OCI-LY1 (cell line): ENCODE data around the gene PTPRN2.

ENCODE experiments used
- H2AFZ ChIP-seq: fragments of 200-600 bp; sonication (generic), shearing (Covaris generic); 2 replicates; pipeline ENCODE4 v1.6.0; 2014; ENCODE audit warnings: antibody characterized with exemption, mild to moderate bottlenecking, low read length
- H3F3A ChIP-seq: fragments of 200-600 bp; sonication (generic), shearing (Covaris generic); 2 replicates; pipeline ENCODE4 v1.6.0; 2014; ENCODE audit warnings: mild to moderate bottlenecking, antibody characterized with exemption, low read length, moderate library complexity; ENCODE audit not compliant: insufficient read depth
- H3K27ac ChIP-seq: fragments of 200-600 bp; sonication (generic); 2 replicates; pipeline ENCODE4 v1.5.1; 2014; ENCODE audit warnings: low read length, mixed run types, mild to moderate bottlenecking, low read depth; ENCODE audit not compliant: poor library complexity, severe bottlenecking
- H3K27me3 ChIP-seq: fragments of 200-600 bp; sonication (generic); 2 replicates; pipeline ENCODE4 v1.6.0; 2014; ENCODE audit warnings: antibody characterized with exemption, mild to moderate bottlenecking, low read length, moderate library complexity; ENCODE audit not compliant: insufficient read depth
- H3K36me3 ChIP-seq: fragments of 200-600 bp; sonication (generic); 2 replicates; pipeline ENCODE4 v1.6.1; 2014; ENCODE audit warnings: mild to moderate bottlenecking, antibody characterized with exemption, low read length, moderate library complexity, mixed read lengths; ENCODE audit not compliant: insufficient read depth
- H3K4me1 ChIP-seq: fragments of 200-600 bp; sonication (generic); 2 replicates; pipeline ENCODE4 v1.5.1; 2014; ENCODE audit warnings: mild to moderate bottlenecking, low read length, moderate library complexity; ENCODE audit not compliant: insufficient read depth, severe bottlenecking
- H3K4me2 ChIP-seq: fragments of 200-600 bp; sonication (generic), shearing (Covaris generic); 2 replicates; pipeline ENCODE4 v1.6.1; 2014; ENCODE audit warnings: low read length
- H3K4me3 ChIP-seq: fragments of 200-600 bp; sonication (generic); 2 replicates; pipeline ENCODE4 v1.5.1; 2014; ENCODE audit warnings: low read length, low read depth, mild to moderate bottlenecking, mixed read lengths; ENCODE audit not compliant: poor library complexity, severe bottlenecking
- H3K79me2 ChIP-seq: fragments of 200-600 bp; shearing (Covaris generic); 2 replicates; pipeline ENCODE4 v1.6.1; 2016; ENCODE audit warnings: mixed run types, low read length, mixed read lengths; ENCODE audit not compliant: insufficient read depth
- H3K9ac ChIP-seq: fragments of 200-600 bp; sonication (generic), shearing (Covaris generic); 2 replicates; pipeline ENCODE4 v1.6.1; 2014; ENCODE audit warnings: mild to moderate bottlenecking, low read length, mixed read lengths
- H3K9me2 ChIP-seq: fragments of 200-600 bp; sonication (generic), shearing (Covaris generic); 2 replicates; pipeline ENCODE4 v1.6.1; 2014; ENCODE audit warnings: low read depth, mild to moderate bottlenecking, low read length, mixed read lengths
- H3K9me3 ChIP-seq: fragments of 200-600 bp; shearing (Covaris generic); 2 replicates; pipeline ENCODE4 v1.6.1; 2014; ENCODE audit warnings: low read length, mixed read lengths
- H4K20me1 ChIP-seq: fragments of 200-600 bp; sonication (generic), shearing (Covaris generic); 2 replicates; pipeline ENCODE4 v1.6.0; 2016; ENCODE audit warnings: mild to moderate bottlenecking, low read length; ENCODE audit not compliant: insufficient read depth
- EZH2 ChIP-seq: fragments of 200-600 bp; sonication (generic), shearing (Covaris generic); IDR thresholded peaks from 2 replicates; pipeline ENCODE4 v1.8.0; 2017; ENCODE audit warnings: borderline replicate concordance, mixed run types, mild to moderate bottlenecking, antibody characterized with exemption, low read length, moderate library complexity, mixed read lengths
- TF ChIP-seq, protein P1 (sequence below): fragments of 200-600 bp; sonication (generic), shearing (Covaris generic); IDR thresholded peaks from 2 replicates; pipeline ENCODE4 v1.5.1; 2017; ENCODE audit warnings: mild to moderate bottlenecking, antibody characterized with exemption, low read length, moderate library complexity, mixed read lengths

PTPRN2 gene

DNA sequence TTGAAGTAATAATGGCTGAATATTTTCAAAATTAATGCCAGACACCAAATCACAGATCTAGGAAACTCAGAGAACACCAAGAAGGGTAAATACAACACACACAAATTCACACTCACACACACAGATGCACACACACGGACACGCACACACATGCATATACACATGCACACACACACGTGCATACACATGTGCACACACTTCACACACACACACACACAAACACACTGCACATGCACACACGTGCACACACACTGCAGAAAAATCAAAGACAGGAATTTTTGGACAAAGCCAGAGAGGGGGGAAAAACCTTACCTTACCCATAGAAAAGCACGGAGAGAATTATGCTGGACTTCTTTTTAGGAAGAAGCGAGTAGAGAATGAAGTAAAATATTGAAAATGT, 547.4 kb downstream of the PTPRN2 start:
- Histone ChIP-seq H3K27ac (no peak overlapping the region), H3K9me3 (0 out of 2 replicates have a peak, but pooled peaks cover 4% of the 10 kb centered on the region), H3K79me2 (no peaks in the 10 kb centered on the region), H3K4me1 (no peaks in the 10 kb centered on the region), H3K4me3 (no peak overlapping the region), H3K9ac (no peak overlapping the region), H3K9me2 (no peaks in the 10 kb centered on the region), H2AFZ (no peak overlapping the region), H3F3A (no peaks in the 10 kb centered on the region), H3K27me3 (peaks cover 3% of the 10 kb centered on the region; the same call in 1 of the 2 replicates), H3K4me2 (no peak overlapping the region), H4K20me1 (no peaks in the 10 kb centered on the region), H3K36me3 (no peaks in the 10 kb centered on the region)
- TF ChIP-seq, protein P1, sequence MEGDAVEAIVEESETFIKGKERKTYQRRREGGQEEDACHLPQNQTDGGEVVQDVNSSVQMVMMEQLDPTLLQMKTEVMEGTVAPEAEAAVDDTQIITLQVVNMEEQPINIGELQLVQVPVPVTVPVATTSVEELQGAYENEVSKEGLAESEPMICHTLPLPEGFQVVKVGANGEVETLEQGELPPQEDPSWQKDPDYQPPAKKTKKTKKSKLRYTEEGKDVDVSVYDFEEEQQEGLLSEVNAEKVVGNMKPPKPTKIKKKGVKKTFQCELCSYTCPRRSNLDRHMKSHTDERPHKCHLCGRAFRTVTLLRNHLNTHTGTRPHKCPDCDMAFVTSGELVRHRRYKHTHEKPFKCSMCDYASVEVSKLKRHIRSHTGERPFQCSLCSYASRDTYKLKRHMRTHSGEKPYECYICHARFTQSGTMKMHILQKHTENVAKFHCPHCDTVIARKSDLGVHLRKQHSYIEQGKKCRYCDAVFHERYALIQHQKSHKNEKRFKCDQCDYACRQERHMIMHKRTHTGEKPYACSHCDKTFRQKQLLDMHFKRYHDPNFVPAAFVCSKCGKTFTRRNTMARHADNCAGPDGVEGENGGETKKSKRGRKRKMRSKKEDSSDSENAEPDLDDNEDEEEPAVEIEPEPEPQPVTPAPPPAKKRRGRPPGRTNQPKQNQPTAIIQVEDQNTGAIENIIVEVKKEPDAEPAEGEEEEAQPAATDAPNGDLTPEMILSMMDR, result no peak
- TF ChIP-seq EZH2, result no peak

DNA sequence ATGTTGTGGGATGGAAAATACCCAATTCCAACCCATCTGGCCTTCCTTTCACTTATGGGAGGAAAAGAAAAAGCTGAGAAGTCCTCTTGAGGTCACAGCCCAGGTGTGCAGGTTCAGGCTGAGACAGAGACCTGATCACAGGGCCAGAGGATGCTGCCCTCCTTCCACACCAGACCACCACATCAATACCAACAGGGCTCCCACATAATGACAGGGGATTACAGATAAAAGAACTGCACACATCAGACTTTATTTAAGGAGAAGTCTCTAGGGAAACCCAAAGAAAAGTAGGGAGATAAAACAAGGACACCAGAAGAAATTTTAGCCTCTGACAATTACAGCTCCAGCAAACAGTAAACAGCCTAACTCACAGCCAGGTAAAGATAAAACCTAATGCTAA, 548.4 kb downstream of the PTPRN2 start:
- Histone ChIP-seq H4K20me1 (no peaks in the 10 kb centered on the region), H3K4me3 (no peak overlapping the region), H3F3A (no peaks in the 10 kb centered on the region), H3K4me1 (no peaks in the 10 kb centered on the region), H3K9me2 (no peaks in the 10 kb centered on the region), H3K9ac (no peak overlapping the region), H3K27ac (no peak overlapping the region), H3K27me3 (peaks cover 3% of the 10 kb centered on the region; the same call in 1 of the 2 replicates), H3K4me2 (no peak overlapping the region), H2AFZ (no peak overlapping the region), H3K79me2 (no peaks in the 10 kb centered on the region), H3K36me3 (no peaks in the 10 kb centered on the region), H3K9me3 (0 out of 2 replicates have a peak, but pooled peaks cover 4% of the 10 kb centered on the region)
- no peak for TF ChIP-seq EZH2
- TF ChIP-seq, protein P1, result no peak

DNA sequence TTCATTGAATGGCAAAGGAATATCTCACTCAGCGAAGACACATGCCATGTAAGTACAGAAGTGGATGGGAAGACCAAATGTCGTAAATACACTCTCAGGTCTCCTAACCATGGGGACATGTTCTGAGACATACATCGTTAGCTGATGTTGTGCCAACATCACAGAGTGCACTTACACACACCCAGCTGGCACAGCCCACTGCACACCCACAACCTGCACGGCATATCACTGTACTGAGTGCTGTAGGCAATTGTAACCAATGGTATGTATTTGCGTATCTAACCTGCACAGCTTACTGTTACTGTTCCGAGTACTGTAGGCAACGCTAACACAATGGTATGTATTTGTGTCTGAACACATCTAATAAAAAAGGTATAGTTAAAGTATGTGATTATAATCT, 550.4 kb downstream of the PTPRN2 start:
- no peak overlapping the region for H3K9ac ChIP-seq
- no peaks in the 10 kb centered on the region for H3K36me3 ChIP-seq
- no peaks in the 10 kb centered on the region for H3K9me2 ChIP-seq
- H3K9me3 ChIP-seq, result 0 out of 2 replicates have a peak, but pooled peaks cover 4% of the 10 kb centered on the region
- no peak overlapping the region for H3K4me3 ChIP-seq
- H3K27me3 ChIP-seq, result peaks cover 3% of the 10 kb centered on the region; the same call in 1 of the 2 replicates
- no peaks in the 10 kb centered on the region for H3F3A ChIP-seq
- H3K79me2 ChIP-seq, result no peaks in the 10 kb centered on the region
- no peak overlapping the region for H2AFZ ChIP-seq
- no peak for TF ChIP-seq EZH2
- TF ChIP-seq, protein P1, result no peak
- H3K4me1 ChIP-seq, result no peaks in the 10 kb centered on the region
- H3K4me2 ChIP-seq, result no peak overlapping the region
- no peaks in the 10 kb centered on the region for H4K20me1 ChIP-seq
- no peak overlapping the region for H3K27ac ChIP-seq
